ENCODE results near the gene TTC39A.
"Not testable (repeated sequence)": the region's sequence is repeated elsewhere in the genome, so short reads cannot be mapped to it uniquely, and the experiment has no call there.

Gene TTC39A

DNA sequence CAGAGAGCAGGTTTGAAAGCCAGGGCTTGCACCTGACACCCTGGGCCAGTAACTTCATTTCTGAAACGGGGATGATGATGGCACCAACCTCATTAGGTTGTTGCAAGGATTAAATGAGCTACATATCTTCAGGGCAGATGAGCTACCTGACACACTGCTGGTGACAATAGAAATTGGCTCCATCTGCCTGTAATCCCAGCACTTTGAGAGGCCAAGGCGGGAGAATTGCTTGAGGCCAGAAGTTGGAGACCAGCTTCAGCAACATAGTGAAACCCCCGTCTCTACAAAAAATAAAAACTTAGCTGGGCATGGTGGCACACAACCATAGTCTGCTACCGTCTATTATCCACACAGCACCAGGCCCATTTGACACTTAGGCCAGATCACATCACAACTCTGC, 6.3 kb upstream of the TTC39A start:
- no peak for DNase-seq (ENCODE audit: low read depth)

DNA sequence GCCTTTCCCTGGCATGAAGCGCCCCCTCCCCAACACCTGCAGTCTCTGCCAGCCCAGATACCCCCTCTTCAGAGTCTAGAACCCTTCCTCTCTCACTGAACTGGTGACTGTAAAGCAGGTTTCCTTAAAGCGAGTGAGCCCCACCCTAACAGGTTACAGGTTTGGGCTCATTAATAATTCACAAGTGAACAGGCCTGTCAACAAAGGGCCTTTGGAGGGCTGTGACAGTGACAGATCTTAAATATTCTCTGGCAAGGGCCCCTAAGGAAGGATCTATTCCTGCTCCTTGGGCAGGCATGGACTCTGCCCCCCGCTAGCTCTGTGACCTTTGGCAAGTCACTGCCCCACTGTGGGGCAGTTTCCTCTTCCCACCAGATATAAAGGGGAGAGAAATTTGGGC, 5.6 kb upstream of the TTC39A start:
- no peak for DNase-seq (ENCODE audit: low read depth)

DNA sequence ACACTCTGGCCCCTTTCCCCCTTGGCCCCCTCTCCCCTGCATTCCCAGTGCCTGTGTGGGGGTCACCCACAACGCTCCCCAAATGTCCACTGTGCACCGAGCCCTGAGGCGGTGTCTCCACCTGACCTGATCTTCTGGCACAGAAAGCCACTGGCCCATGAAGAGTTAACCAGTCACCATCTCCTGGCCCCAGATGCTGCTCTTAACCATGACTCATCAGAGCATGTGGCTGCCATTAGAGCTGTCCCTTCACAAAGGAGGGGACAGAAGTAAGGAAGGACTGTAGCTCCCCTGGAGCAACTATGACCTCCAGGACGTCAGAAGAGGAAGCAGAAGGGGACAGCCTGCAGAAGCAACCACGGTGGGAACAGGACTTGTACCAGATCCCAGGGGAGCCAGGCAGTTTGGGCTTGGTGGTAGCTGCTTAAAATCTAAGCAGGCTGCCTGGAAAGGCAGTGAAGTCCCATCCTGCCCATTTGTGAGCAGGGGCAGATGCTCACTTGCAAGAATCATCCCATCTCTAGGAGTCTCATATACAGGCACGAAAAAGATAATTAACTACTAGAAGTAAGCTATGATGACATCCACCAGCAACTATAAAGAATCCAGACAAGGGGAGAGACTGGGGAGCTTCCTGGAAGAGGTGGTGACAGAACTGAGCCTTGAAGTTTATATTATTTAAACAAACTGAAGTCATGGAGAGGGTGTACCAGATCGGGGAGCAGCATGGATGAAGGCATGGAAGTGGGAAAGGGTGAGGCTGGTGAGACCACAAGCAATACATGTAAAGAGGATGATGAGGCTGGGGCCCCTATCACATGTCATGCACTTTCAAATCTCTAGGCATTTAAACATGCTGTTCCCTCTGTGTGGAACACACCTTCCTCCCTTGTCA, 1.1 kb upstream of the TTC39A start:
- no peak for DNase-seq (ENCODE audit: low read depth)

- no peak for DNase-seq (ENCODE audit: low read depth)
These were observed 678 bp downstream of the TTC39A start for GRCh38 chr1:51329443-51330325.

DNA sequence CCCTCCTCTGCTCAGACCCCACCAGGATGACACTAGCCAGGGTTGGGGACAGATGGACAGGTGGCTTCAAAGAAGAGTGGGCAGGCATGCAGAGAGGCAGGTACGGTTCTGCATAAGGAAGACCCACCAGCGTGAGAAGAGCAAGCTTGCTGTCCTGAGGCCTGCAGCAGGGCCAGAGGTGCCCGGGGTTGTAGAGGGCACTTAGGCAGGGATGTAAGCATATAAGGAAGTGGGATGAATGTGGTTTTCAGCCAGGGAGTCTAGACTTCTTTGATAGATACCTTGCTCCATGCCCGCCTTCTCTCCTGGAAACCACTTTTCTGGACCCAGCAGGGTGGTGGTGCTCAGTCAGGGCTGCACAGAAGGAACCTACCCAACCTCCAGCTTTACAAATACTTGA, 1.4 kb downstream of the TTC39A start:
- DNase-seq (ENCODE audit: low read depth) = no peak

GRCh38 chr1:51328279-51328678, 2.1 kb downstream of the TTC39A start:
- DNase-seq (ENCODE audit: low read depth) = no peak

DNA sequence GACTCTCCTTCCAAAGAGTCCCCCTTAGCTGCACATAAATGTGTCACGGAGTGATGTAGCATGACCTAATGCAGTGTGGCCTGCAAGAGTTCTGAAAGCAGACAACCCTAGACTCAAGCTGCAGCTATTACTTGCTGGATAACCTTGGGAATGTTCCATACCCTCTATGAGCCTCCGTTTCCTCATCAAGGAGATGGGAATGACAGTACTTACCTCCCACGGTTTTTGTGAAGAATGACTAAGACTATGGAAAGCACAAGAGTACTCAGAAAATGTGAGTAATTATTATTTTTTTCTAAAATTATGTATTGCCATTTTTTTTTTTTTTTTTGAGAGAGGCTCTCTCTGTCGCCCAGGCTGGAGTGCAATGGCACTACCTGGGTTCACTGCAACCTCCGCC, 3.0 kb downstream of the TTC39A start:
- no peak for DNase-seq (ENCODE audit: low read depth)

DNA sequence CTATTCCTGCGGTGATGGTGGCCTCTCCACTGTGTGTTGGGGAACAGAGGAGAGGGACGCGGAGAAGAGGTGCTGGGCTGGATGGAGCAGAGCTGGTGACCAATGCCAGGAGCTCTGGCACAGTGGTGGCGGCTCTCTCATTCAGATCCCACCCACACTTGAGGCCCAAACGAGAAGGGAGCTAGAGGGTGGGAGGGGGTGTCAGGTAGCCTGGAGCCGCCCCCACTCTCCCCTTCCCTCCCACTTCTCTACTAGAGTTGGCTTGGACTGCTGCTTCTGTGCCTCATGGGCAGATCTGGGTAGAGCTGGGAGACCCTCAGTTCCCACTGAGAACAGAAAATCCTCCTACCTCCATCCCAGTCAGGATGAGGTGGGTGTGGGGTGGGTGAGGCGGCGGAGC, 3.5 kb downstream of the TTC39A start:
- DNase-seq (ENCODE audit: low read depth) = no peak

DNA sequence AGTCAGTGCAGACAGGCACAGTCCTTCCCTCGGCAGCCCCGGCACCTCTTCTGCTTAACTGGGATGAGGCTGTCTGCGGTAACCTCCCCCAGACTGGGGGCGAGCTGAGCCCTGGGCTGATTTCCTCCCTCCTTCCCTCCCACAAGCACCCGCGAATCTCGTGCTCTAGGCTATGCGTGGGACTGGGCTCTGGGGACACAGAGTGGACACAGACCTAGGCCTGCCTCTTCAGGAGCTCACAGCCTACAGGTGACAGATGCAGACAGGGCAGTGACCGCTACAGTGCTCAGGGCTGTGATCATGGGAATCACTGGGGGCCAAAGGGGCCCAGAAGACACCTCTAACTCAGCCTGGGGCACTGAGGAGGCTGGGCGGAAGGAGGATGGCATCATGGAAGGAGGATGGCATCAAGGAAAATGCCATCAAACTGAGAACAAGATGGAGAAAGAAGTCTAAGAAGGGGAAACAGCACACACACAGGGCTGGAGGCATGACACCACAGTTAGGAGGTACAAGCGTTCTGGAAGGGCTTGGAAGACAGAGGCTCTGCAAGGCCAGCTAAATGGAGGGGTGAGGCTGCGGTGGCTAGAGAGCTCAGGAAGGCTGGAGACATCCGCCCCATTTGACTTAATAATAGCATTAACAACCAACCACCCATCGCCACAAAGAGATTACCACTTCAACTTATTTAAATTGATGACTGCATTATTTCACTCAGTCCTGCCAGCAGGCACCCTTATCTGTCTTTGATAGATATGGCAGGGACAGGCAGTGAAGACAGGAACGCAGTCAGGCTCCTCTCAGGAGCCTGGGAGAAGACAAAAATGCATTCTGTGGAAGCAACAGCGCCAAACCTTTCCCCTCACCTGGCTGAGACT, 4.2 kb downstream of the TTC39A start:
- no peak for DNase-seq (ENCODE audit: low read depth)

GRCh38 chr1:51325391-51325790, 5.0 kb downstream of the TTC39A start:
- no peak for DNase-seq (ENCODE audit: low read depth)

GRCh38 chr1:51325011-51325385, 5.4 kb downstream of the TTC39A start:
- DNase-seq (ENCODE audit: low read depth) = not testable (repeated sequence)

DNA sequence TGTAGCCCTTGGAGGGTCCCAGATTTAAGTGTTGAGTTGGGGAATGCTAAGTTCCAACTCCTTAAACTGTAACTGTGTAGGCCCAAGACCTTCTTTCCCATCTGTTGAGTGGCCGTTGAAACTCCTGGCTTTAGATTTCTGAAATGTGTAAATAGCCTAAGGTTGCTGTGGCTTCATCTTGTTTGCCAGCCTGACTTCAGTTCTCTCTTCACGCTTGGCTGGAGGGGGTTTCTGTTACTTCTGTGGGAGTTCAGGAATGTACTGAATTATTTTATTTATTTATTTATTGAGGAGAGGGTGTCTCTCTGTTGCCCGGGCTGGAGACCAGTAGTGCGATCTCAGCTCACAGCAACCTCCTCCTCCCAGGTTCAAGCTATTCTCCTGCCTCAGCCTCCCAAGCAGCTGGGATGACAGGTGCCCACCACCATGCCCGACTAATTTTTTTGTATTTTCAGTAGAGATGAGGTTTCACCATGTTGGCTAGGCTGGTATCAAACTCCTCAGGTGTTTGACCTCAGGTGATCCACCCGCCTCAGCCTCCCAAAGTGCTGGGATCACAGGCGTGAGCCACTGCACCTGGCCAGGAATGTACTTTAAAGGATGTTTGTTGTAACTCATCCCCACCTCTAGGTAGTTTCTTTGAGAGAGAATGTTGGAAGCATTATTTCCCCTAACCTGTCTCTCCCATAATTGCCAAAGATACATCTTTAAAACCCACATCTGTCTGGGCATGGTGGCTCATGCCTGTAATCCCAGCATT, 5.9 kb downstream of the TTC39A start:
- no peak for DNase-seq (ENCODE audit: low read depth)

- DNase-seq (ENCODE audit: low read depth) = no peak
These were observed 6.6 kb downstream of the TTC39A start for GRCh38 chr1:51323778-51324177.

GRCh38 chr1:51322417-51323101, 7.8 kb downstream of the TTC39A start:
- no peak for DNase-seq (ENCODE audit: low read depth)

- DNase-seq (ENCODE audit: low read depth) = no peak
These were observed 8.5 kb downstream of the TTC39A start for GRCh38 chr1:51321924-51322280.

DNA sequence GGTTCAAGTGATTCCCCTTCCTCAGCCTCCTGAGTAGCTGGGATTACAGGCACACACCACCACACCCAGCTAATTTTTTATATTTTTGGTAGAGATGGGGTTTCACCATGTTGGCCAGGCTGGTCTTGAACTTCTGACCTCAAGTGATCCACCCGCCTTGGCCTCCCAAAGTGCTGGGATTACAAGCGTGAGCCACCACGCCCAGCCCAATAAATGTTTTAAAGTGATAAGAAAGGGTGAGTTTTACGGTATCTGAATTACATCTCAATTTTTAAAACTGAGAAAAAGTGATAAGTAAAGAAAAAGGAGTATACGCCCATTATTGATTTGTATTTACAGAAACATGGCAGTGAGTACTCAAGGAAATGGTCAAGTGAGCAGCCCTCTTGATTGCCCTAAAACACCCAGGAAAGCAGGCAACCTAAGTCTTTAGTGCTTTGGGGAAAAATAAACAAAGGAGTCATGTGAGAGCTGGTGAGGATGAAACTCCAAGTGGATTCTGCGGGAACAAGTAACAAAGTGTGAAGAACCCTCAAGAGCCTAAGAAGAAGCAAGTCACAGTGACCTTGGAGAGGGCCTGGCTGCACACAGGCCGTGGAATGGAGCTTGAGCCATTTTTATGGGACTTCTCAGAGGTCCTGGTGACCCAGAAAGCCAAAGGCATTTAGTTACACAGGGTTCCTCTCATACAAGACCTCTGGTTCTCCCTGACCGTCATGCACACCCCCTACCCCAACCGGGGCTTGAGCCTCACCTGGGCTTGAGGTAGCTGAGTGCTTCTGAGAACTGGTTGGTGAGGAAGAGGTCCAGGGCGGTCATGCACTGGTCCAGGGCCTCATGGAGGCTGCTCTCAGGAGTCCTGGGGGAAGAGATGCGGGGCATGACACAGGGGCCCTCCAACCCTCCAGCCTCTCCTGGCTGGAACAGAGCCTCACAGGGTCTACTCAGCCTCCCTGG, 9.1 kb downstream of the TTC39A start:
- no peak for DNase-seq (ENCODE audit: low read depth)

GRCh38 chr1:51317798-51318197, 12.6 kb downstream of the TTC39A start:
- no peak for DNase-seq (ENCODE audit: low read depth)

GRCh38 chr1:51316846-51317120, 13.6 kb downstream of the TTC39A start:
- DNase-seq (ENCODE audit: low read depth) = no peak

DNA sequence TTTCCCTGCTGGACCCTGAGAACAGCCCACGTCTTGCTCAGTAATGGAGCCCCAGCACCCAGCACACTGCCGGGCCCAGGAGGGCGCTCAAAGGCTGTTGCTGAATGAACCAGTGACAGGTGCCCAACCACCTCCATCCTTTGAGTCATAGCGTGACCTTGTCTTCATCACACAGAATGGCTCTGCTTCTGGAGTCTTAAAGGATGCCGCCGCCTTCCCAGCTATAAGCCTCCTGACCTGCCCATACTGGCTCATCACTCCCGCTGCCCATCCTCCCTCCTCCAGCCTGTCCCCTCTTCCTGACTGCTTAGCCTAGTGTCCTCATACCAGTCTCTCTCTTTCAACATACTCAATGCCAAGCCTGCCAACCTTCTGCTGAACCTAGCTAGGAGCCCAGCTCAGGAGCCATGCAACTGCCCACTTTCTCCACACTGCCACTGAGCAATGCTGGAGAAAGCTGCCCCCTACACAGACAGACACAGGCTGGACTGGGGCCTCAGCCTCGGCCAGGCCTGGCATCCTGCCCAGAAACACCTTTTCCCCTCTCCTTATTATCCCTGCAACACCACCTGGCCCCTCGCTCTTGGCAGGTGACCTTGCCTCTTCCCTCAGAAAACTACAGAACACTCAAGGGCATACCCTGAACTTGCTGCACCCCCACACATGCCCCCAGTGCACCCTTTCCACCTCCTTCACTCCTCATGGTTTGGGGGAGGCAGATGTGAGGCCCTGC, 14.1 kb downstream of the TTC39A start:
- DNase-seq (ENCODE audit: low read depth) = no peak
